Measurements from ENCODE around the gene SPAG9. TPM values are rescaled to one million over a fixed set of nuclear protein-coding genes. Genes with fewer than 3 reads are reported as not detected.

The SPAG9 gene
- total and polyA plus RNA-seq, 2 of the 8 experiments (the other 6 are each of a cell fraction or from before 2014, with no cell fraction given), result 9.8 to 63.8 TPM

- TF ChIP-seq CHD7 (IDR thresholded peaks at IDR 0.05; ENCODE audit: insufficient replicate concordance, low read length), result no peak
- TF ChIP-seq HDAC2 (IDR thresholded peaks at IDR 0.05; ENCODE audit: borderline replicate concordance in 1 of 2, low read depth in 2 of 2, low read length in 2 of 2), result peak in 1 of 2 experiments; percentile 77; a peak in 1 of 4 replicates
- TF ChIP-seq KDM1A (IDR thresholded peaks at IDR 0.05; ENCODE audit: borderline replicate concordance, low read length), result peak; percentile 95
Measured at GRCh38 chr17:50916026-50916707, 204.5 kb downstream of the SPAG9 start (continued).

Data from H1 (cell line).